Ishikawa (cell line): ENCODE results near the gene OSM.

ENCODE experiments used
- CEBPB ChIP-seq: IDR thresholded peaks from 2 replicates; pipeline ENCODE4 v1.6.1; 2012
- CREB1 ChIP-seq: IDR thresholded peaks from 2 replicates; pipeline ENCODE4 v1.6.1; 2012; ENCODE audit warnings: low read depth
- EGR1 ChIP-seq: IDR thresholded peaks from 2 replicates; pipeline ENCODE4 v1.6.1; 2012
- EP300 ChIP-seq: IDR thresholded peaks from 2 replicates; pipeline ENCODE4 v1.6.1; 2012; ENCODE audit warnings: borderline replicate concordance
- FOXM1 ChIP-seq: IDR thresholded peaks from 2 replicates; pipeline ENCODE4 v1.6.1; 2012; ENCODE audit warnings: low read depth, borderline replicate concordance
- NFIC ChIP-seq: IDR thresholded peaks from 2 replicates; pipeline ENCODE4 v1.6.1; 2012
- RAD21 ChIP-seq: IDR thresholded peaks from 2 replicates; pipeline ENCODE4 v1.6.1; 2012; ENCODE audit warnings: low read depth
- REST ChIP-seq: IDR thresholded peaks from 2 replicates; pipeline ENCODE4 v1.6.1; 2012; ENCODE audit warnings: low read depth, mild to moderate bottlenecking
- TAF1 ChIP-seq: IDR thresholded peaks from 2 replicates; pipeline ENCODE4 v1.6.1; 2012; ENCODE audit warnings: low read depth, mild to moderate bottlenecking
- TCF12 ChIP-seq: IDR thresholded peaks from 2 replicates; pipeline ENCODE4 v1.6.1; 2012; ENCODE audit warnings: low read depth
- TEAD4 ChIP-seq: IDR thresholded peaks from 2 replicates; pipeline ENCODE4 v1.6.1; 2012
- USF1 ChIP-seq: IDR thresholded peaks from 2 replicates; pipeline ENCODE4 v1.6.1; 2012
- YY1 ChIP-seq: IDR thresholded peaks from 2 replicates; pipeline ENCODE4 v1.6.1; 2012; ENCODE audit warnings: low read depth
- ZBTB7A ChIP-seq: IDR thresholded peaks from 2 replicates; pipeline ENCODE4 v1.6.1; 2012; ENCODE audit warnings: low read depth
- TF ChIP-seq, protein P1 (sequence below): IDR thresholded peaks from 2 replicates; pipeline ENCODE4 v1.6.1; 2012

OSM gene

GRCh38 chr22:30251711-30252110 is 14.9 kb downstream of the OSM start:
- TF ChIP-seq NFIC (peak; percentile 76), USF1 (no peak)

DNA sequence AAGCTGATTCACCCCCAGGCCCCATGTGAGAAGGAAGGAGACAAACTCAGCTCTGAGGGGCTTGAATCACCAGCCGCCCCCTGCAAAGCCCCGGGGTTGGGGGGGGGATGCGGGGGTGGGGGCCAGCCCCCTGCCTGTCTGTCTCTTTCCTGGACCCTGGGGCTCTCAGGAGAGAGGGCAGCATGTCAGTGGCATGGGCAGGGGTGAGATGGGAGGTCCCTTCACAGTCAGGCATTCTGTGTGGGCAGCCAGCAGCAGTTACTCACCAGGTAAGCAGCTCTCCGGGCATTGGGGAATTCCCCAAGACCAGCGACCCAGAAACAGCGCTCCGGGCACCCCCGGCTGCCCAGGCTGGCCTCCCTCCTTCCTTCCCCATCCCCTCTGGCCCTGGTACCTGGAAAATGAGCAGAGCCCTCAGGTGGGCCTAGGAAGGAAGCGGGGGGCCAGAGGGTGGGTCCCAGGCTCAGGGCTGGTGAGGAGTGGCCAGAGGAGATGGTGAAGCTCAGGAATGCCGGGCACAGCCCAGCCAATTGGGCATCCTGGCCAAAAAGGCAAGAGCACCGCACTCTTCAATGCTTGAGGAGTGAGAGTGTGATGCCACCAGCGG is 15.9 kb downstream of the OSM start:
- TF ChIP-seq EGR1 (peak; percentile 79), CREB1 (no peak), ZBTB7A (peak; percentile 93), FOXM1 (peak; percentile 98), RAD21 (peak; percentile 21; the same call in 1 of the 2 replicates), CEBPB (peak; percentile 63; the same call in 1 of the 2 replicates), REST (no peak), USF1 (no peak), TEAD4 (peak; percentile 96), TCF12 (peak; percentile 99), NFIC (peak; percentile 97), EP300 (peak; percentile 99), YY1 (peak; percentile 17; the same call in 1 of the 2 replicates), TAF1 (no peak; the same call in 1 of the 2 replicates)
- TF ChIP-seq, protein P1, sequence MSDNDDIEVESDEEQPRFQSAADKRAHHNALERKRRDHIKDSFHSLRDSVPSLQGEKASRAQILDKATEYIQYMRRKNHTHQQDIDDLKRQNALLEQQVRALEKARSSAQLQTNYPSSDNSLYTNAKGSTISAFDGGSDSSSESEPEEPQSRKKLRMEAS, result peak; percentile 11; the same call in 1 of the 2 replicates

DNA sequence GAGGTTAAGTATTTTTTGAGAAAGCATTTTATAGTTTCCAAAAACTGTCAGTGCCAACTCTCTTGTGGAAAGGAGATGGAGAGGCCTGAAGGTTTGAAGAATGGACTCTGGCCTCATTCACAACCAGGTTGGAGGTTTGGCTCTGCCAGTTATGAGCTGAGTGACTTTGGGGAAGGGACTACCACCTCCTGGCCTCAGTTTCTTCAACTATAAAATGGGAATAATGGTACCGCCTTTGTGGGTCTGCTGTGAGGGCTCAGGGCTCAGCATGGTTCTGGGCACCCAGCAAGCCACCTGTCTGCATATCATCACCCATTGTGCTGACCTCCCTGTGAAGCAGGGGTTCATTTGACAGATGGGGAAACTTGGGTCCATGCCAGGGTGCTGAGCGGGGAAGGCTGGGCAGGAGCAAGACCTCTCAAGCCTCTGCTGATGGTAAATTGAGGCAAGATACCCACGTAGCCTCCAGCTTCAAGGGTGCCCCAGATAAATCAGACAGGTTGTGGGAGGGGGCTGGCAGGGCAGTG is 16.5 kb downstream of the OSM start:
- TF ChIP-seq FOXM1 (no peak), YY1 (no peak), CREB1 (no peak), TCF12 (0 out of 2 replicates have a peak, but pooled peaks have one; percentile 37), RAD21 (no peak), EGR1 (no peak), REST (no peak), ZBTB7A (no peak), EP300 (peak; percentile 18; the same call in 1 of the 2 replicates), TAF1 (no peak), CEBPB (no peak), USF1 (no peak), NFIC (peak; percentile 62; the same call in 1 of the 2 replicates), TEAD4 (no peak)
- TF ChIP-seq, protein P1, result no peak; the same call in 1 of the 2 replicates

- TF ChIP-seq FOXM1, result no peak
- TF ChIP-seq RAD21, result no peak
- TF ChIP-seq CEBPB, result no peak
- TF ChIP-seq NFIC, result no peak
- peak; percentile 38; the same call in 1 of the 2 replicates for TF ChIP-seq EP300
- TF ChIP-seq, protein P1, result peak; percentile 38; the same call in 1 of the 2 replicates
- peak; percentile 77; the same call in 1 of the 2 replicates for TF ChIP-seq ZBTB7A
- no peak for TF ChIP-seq TEAD4
- no peak for TF ChIP-seq CREB1
These were observed 17.3 kb downstream of the OSM start for GRCh38 chr22:30249049-30250038.
